DOHH2 (cell line): ENCODE data around the gene C10orf143.

Experiments
- H3F3A ChIP-seq: fragments of 200-600 bp; sonication (generic), shearing (Covaris generic); 2 replicates; pipeline ENCODE4 v1.6.0; 2016; ENCODE audit warnings: antibody characterized with exemption, mild to moderate bottlenecking; ENCODE audit not compliant: control insufficient read depth, insufficient read depth
- H3K27ac ChIP-seq: fragments of 200-600 bp; sonication (generic); 2 replicates; pipeline ENCODE4 v1.5.1; 2014; ENCODE audit warnings: low read depth, mild to moderate bottlenecking, low read length, moderate library complexity
- H3K27me3 ChIP-seq: fragments of 200-600 bp; sonication (generic); 2 replicates; pipeline ENCODE4 v1.6.1; 2014; ENCODE audit warnings: mild to moderate bottlenecking, low read length, mixed read lengths; ENCODE audit not compliant: control insufficient read depth
- H3K36me3 ChIP-seq: fragments of 200-600 bp; sonication (generic); 2 replicates; pipeline ENCODE4 v1.6.1; 2014; ENCODE audit warnings: mild to moderate bottlenecking, low read length, moderate library complexity, mixed read lengths; ENCODE audit not compliant: control insufficient read depth
- H3K4me1 ChIP-seq: fragments of 200-600 bp; sonication (generic); 2 replicates; pipeline ENCODE4 v1.6.1; 2014; ENCODE audit warnings: mild to moderate bottlenecking, low read length, mixed read lengths; ENCODE audit not compliant: control insufficient read depth
- H3K4me2 ChIP-seq: fragments of 200-600 bp; sonication (generic); 2 replicates; pipeline ENCODE4 v1.6.0; 2014; ENCODE audit warnings: mild to moderate bottlenecking, low read length, moderate library complexity
- H3K4me3 ChIP-seq: fragments of 200-600 bp; sonication (generic); 2 replicates; pipeline ENCODE4 v1.5.1; 2014; ENCODE audit warnings: mild to moderate bottlenecking, low read length, mixed read lengths
- H3K79me2 ChIP-seq: fragments of 200-600 bp; sonication (generic); 2 replicates; pipeline ENCODE4 v1.6.1; 2014; ENCODE audit warnings: mild to moderate bottlenecking, low read length, mixed read lengths; ENCODE audit not compliant: control insufficient read depth
- H3K9me2 ChIP-seq: fragments of 200-600 bp; sonication (generic); replicated peaks from 2 replicates; pipeline ENCODE4 v1.6.1; 2014; ENCODE audit warnings: mild to moderate bottlenecking, low read length, mixed read lengths; ENCODE audit not compliant: control insufficient read depth
- H3K9me3 ChIP-seq: fragments of 200-600 bp; sonication (generic); 2 replicates; pipeline ENCODE4 v1.6.1; 2014; ENCODE audit warnings: antibody characterized with exemption, low read length, mixed read lengths; ENCODE audit not compliant: control insufficient read depth, insufficient read depth
- H4K20me1 ChIP-seq: fragments of 200-600 bp; sonication (generic); 2 replicates; pipeline ENCODE4 v1.6.0; 2014; ENCODE audit warnings: low read depth, mild to moderate bottlenecking, antibody characterized with exemption, low read length, moderate library complexity; ENCODE audit not compliant: control insufficient read depth, insufficient read depth
- CTCF ChIP-seq: fragments of 200-600 bp; sonication (generic); IDR thresholded peaks from one replicate; pipeline ENCODE4 v1.5.1; 2014; ENCODE audit warnings: antibody characterized with exemption, mild to moderate bottlenecking, low read depth, low read length; ENCODE audit not compliant: poor library complexity, severe bottlenecking
- EZH2phosphoT487 ChIP-seq: fragments of 200-600 bp; sonication (generic); IDR thresholded peaks from 2 replicates; pipeline ENCODE4 v1.6.1; 2017; ENCODE audit warnings: borderline replicate concordance, mild to moderate bottlenecking, antibody characterized with exemption, low read length, moderate library complexity, mixed read lengths

C10orf143 gene

GRCh38 chr10:130076681-130077080 lies 33.9 kb downstream of the C10orf143 start:
- Histone ChIP-seq H3K27me3 (no peaks in the 10 kb centered on the region), H3K4me2 (no peak overlapping the region), H3K79me2 (no peaks in the 10 kb centered on the region), H3K9me2 (no peaks in the 10 kb centered on the region), H3K4me1 (no peaks in the 10 kb centered on the region), H3F3A (no peaks in the 10 kb centered on the region), H3K27ac (no peak overlapping the region), H4K20me1 (no peaks in the 10 kb centered on the region), H3K36me3 (no peaks in the 10 kb centered on the region), H3K4me3 (no peak overlapping the region), H3K9me3 (no peaks in the 10 kb centered on the region)
- TF ChIP-seq EZH2phosphoT487 (no peak), CTCF (no peak)

GRCh38 chr10:130074639-130075038 lies 36.0 kb downstream of the C10orf143 start:
- no peak for TF ChIP-seq EZH2phosphoT487
- TF ChIP-seq CTCF, result no peak
- no peak overlapping the region for H3K27ac ChIP-seq

GRCh38 chr10:130073912-130074311 lies 36.7 kb downstream of the C10orf143 start:
- H3K4me3 ChIP-seq, result no peak overlapping the region
- no peaks in the 10 kb centered on the region for H3K27me3 ChIP-seq

More at GRCh38 chr10:130074639-130075038, 36.0 kb downstream of the C10orf143 start:
- Histone ChIP-seq H3K4me3 (no peak overlapping the region), H3F3A (no peaks in the 10 kb centered on the region), H3K4me1 (no peaks in the 10 kb centered on the region), H3K9me2 (no peaks in the 10 kb centered on the region), H3K79me2 (no peaks in the 10 kb centered on the region), H4K20me1 (no peaks in the 10 kb centered on the region), H3K27me3 (no peaks in the 10 kb centered on the region), H3K4me2 (no peak overlapping the region), H3K9me3 (no peaks in the 10 kb centered on the region), H3K36me3 (no peaks in the 10 kb centered on the region)

More at GRCh38 chr10:130073912-130074311, 36.7 kb downstream of the C10orf143 start:
- Histone ChIP-seq H3F3A (no peaks in the 10 kb centered on the region), H3K4me1 (no peaks in the 10 kb centered on the region), H3K9me3 (no peaks in the 10 kb centered on the region), H3K36me3 (no peaks in the 10 kb centered on the region), H3K4me2 (no peak overlapping the region), H4K20me1 (no peaks in the 10 kb centered on the region), H3K27ac (no peak overlapping the region), H3K79me2 (no peaks in the 10 kb centered on the region), H3K9me2 (no peaks in the 10 kb centered on the region)
- TF ChIP-seq EZH2phosphoT487, result no peak
- no peak for TF ChIP-seq CTCF
